NCI-H2171 treated with DMSO at 0.1 percent for 48 hours (cell line): ENCODE measurements around the gene KANSL1.

Source experiments
- DNase-seq: peaks from one replicate; lab custom pipeline; 2025; lab: John Stamatoyannopoulos, UW

KANSL1 gene

DNA sequence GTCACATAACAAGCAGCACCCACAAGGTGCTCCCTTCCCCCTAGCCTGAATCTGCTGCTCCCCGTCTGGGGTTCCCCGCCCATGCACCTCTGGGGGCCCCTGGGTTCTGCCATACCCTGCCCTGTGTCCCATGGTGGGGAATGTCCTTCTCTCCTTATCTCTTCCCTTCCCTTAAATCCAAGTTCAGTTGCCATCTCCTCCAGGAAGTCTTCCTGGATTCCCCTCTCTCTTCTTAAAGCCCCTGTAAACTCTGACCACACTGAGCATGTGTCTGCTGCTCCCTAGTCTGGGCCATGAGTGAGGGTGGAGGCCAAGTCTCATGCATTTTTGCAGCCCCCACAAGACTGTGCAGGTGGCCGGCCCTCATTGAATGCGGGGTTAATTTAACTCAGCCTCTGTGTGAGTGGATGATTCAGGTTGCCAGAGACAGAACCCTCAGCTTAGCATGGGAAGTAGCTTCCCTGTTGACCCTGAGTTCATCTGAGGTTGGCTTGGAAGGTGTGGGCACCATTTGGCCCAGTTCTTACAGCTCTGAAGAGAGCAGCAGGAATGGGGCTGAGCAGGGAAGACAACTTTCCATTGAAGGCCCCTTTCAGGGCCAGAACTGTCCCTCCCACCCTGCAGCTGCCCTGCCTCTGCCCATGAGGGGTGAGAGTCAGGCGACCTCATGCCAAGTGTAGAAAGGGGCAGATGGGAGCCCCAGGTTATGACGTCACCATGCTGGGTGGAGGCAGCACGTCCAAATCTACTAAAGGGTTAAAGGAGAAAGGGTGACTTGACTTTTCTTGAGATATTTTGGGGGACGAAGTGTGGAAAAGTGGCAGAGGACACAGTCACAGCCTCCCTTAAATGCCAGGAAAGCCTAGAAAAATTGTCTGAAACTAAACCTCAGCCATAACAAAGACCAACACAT, 194.0 kb downstream of the KANSL1 start, which contains the start of gene STH:
Gene STH, plus strand, starts transcription at position 264 of the 913 bp plus-strand sequence. Its CDS starts 30 bp downstream, at position 294.
- no peak for DNase-seq

DNA sequence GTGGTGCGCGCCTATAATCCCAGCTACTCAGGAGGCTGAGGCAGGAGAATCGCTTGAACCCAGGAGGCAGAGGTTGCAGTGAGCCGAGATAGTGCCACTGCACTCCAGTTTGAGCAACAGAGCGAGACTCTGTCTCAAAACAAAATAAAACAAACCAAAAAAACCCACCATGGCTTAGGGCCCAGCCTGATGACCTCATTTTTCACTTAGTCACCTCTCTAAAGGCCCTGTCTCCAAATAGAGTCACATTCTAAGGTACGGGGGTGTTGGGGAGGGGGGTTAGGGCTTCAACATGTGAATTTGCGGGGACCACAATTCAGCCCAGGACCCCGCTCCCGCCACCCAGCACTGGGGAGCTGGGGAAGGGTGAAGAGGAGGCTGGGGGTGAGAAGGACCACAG, 195.6 kb downstream of the KANSL1 start:
- no peak for DNase-seq

DNA sequence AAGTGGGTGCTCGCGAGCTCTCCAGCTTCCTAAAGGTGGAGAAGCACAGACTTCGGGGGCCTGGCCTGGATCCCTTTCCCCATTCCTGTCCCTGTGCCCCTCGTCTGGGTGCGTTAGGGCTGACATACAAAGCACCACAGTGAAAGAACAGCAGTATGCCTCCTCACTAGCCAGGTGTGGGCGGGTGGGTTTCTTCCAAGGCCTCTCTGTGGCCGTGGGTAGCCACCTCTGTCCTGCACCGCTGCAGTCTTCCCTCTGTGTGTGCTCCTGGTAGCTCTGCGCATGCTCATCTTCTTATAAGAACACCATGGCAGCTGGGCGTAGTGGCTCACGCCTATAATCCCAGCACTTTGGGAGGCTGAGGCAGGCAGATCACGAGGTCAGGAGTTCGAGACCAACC, 196.1 kb downstream of the KANSL1 start:
- no peak for DNase-seq

DNA sequence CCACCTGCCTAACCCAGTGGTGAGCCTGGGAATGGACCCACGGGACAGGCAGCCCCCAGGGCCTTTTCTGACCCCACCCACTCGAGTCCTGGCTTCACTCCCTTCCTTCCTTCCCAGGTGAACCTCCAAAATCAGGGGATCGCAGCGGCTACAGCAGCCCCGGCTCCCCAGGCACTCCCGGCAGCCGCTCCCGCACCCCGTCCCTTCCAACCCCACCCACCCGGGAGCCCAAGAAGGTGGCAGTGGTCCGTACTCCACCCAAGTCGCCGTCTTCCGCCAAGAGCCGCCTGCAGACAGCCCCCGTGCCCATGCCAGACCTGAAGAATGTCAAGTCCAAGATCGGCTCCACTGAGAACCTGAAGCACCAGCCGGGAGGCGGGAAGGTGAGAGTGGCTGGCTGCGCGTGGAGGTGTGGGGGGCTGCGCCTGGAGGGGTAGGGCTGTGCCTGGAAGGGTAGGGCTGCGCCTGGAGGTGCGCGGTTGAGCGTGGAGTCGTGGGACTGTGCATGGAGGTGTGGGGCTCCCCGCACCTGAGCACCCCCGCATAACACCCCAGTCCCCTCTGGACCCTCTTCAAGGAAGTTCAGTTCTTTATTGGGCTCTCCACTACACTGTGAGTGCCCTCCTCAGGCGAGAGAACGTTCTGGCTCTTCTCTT, 196.8 kb downstream of the KANSL1 start:
- DNase-seq = no peak

DNA sequence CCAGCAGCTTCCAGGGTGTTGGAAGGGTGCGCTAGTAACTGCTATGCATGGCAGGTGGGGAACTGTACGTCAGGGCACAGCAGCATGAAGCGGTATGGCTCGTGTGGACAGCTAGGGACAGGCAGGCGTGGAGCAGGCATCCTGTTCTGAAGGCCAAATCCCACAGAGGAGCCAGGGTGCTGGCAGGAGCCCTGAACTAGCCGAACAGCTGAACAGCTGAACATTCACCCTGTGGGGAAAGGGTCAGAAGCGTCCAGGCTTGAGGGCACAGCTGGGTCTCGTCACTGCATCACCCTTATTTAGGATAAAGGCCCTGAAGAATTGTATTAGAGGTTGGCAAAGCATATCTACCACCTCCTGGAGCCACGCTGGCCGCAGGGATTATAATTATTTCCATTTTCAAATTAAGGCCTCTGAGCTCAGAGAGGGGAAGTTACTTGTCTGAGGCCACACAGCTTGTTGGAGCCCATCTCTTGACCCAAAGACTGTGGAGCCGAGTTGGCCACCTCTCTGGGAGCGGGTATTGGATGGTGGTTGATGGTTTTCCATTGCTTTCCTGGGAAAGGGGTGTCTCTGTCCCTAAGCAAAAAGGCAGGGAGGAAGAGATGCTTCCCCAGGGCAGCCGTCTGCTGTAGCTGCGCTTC, 197.5 kb downstream of the KANSL1 start:
- DNase-seq = no peak

DNA sequence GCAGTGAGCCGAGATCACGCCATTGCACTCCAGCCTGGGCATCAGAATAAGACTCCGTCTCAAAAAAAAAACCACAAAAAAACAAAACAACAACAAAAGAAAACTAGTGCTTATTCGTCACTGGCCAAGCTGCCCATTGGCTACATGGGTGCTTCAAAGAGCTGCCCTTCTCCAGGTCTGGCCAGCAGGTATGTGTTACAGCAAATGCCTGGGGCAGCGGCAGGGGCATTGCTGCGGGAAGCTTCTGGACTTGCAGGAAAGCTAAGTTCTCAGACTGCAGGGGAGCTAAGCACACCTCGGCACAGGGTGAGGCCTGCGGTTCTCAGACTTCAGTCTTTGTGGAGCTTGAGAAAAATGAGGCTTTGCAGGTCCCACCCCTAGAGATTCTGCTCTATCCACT, 198.2 kb downstream of the KANSL1 start:
- no peak for DNase-seq

DNA sequence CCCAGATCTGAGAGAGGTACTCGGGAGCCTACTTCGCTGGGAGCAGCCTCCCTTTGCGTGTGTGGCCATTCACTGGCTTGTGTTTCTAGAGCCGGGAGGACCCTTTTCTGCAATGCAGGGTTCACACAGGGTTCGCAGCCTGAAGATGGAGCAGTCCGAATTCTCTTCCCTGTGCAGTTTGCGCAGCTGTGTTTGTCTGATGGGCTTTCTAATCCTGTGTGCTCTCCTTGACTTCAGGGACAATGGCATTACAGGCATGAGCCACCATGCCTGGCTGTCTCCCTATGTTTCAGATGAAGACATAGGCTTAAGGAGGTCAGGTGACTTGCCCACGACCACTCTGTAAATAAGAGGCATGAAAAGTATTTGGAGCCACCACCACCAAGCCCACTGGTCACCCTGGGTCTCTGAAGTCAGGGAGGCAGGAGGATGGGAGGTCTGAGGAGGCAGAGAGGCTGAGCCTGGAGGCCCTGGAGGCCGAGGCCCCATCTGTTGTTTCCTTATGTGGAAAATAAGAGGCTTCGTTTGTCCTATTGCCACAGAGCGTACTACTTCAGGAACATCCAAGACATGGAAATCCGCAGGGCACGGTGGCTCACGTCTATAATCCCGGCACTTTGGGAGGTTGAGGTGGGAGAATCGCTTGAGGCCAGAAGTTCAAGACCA, 199.1 kb downstream of the KANSL1 start:
- DNase-seq = no peak

DNA sequence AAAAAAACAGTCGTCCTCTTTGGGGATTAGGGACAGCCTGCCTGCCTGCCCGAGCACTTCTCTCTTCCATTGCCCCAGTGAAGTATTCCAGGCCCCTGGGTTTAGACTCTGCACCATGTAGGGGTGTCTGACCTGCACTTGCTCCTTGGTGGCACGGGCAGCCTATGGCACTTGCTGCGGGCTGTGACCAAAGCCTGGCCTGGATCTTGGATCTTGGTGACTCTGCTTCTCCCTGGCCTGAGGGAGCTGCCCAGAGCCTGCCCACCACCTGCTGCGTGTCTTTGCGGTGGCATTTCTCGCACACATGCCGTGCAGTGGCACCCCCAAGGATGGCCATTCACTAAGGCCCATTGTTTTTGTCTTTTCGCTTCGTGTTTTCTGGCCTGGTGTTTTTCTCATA, 200.3 kb downstream of the KANSL1 start:
- DNase-seq = no peak

DNA sequence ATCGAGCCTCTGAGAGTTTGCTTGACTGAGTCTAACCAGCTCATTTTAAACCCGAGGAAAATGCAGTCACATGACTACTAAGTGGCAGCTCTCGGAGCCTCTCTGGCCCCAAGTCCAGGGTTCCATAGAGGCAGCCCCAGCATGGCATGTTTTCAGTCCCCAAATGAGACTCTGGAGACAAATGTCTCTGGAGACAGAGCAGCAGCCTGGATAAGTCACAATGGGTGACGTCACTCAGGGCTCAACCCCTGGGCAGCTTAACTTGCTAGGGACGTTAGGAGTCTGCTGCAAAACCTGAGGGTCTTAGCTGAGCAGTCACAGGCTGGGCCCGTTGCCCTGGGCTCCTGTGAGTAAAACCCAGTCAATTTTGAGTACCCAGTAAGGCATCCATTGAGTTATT, 201.1 kb downstream of the KANSL1 start:
- no peak for DNase-seq

DNA sequence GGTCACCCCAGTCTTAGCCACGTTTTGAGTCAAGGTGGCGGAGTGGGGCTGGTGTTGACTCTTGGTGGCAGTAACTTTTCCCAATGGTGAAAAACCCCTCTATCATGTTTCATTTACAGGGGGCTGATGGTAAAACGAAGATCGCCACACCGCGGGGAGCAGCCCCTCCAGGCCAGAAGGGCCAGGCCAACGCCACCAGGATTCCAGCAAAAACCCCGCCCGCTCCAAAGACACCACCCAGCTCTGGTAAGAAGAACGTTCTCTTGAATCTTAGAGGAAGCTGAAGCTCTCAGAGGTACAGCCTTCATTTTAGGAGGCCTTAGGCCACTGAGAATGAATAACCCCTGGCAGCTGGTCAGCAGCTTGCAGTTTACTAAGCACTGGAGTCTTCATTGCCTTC, 201.9 kb downstream of the KANSL1 start:
- DNase-seq = no peak

DNA sequence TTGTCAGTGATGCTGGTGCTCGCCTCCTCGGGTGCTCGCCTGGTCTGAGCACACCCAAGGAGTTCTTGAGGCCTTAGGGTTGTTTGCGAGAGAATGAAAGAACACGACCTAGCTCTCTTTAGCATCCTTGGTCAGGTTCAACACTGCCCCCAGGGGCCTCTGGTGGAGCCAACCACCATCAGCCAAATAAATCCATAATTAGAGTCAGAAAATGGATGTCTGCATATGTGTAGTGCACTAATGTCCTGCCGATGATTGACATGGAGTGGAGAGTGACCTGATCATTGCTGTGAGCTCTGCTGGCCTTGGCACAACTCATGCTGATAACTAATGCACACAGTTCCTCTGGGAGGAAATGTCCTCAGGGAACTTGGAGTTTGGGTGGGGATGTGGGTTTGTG, 202.3 kb downstream of the KANSL1 start:
- no peak for DNase-seq

DNA sequence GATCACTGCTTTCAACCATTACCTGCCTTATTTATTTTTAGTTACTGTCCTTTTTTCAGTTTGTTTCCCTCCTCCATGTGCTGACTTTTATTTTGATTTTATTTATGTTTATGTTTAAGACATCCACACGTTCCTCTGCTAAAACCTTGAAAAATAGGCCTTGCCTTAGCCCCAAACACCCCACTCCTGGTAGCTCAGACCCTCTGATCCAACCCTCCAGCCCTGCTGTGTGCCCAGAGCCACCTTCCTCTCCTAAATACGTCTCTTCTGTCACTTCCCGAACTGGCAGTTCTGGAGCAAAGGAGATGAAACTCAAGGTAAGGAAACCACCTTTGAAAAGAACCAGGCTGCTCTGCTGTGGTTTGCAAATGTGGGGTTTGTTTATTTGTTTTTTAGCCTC, 203.5 kb downstream of the KANSL1 start:
- DNase-seq = no peak

DNA sequence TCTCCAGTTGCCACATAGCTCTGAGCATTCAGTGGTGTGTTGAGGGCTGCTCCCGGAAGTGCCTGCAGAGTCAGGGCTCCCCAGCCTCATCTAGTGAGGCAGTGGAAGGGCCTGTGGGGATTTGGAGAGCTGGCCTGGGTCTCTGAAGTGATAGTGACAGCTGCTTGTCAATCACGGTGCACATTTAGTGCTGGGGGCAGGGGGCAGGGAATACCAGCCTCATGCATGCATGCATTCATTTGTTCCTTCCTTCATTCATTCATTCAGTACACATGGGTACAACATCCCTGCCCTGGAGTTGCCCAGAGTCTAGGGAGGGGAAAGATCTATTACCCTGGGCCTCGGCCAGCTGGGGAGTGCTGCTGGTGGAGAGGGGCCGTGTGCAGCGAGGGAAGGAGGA, 205.5 kb downstream of the KANSL1 start:
- no peak for DNase-seq

DNA sequence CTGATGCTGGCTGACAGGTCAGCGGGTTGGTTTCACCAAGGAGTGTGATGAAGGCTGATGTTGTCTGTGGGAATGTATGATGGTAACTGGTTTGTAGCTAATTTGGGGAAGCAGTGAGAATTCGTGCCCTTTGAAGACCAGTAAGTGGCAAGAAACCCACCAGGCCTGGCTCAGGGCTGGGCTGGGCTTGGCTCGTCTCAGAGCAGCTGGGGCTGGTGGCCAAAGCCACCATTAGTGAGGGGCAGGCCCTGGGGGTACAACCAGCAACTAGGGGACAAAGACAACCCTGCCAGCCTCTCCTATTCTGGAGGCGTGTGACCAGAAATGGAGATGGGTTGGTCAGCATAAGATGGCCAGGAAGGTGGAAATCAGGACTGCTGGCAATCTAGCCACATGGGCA, 207.2 kb downstream of the KANSL1 start:
- DNase-seq = no peak

DNA sequence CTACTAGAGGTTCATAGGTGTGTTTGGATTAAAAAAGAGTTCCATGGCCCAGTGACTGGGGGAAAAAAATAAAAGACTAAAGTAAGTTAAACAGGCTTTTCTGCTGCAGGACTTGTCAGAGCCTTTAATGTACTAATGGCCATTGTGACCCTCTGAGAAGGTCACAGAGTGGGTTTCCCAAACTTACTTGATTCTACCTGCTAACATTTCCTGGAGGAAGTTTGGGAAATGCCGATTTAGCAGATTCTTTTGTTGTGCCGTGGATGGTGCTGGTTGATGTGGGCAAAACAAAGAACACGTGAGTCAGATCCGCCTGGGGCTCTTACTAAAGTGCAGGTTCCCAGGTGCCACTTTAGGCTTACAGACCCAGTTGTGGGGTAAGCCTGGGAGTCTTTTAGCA, 207.8 kb downstream of the KANSL1 start:
- DNase-seq = no peak

DNA sequence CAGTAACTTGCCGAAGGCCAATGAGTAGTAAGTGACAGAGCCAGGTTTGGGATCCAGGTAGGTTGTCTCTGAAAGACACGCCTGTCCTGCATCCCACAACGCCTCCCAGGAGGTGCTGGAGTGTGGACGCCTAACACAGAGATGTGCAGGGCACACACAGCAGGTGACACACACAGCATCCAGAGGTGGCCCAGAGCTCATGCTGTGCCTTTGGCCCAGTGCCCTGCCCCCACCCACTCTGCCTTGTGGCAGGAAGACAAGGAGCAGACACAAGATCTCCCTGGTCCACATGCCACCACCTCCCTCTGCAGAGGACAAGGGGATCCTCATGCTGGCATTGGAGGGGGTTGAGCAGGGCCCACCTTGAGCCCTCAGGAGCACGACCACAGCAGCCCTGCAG, 208.9 kb downstream of the KANSL1 start:
- DNase-seq = no peak

DNA sequence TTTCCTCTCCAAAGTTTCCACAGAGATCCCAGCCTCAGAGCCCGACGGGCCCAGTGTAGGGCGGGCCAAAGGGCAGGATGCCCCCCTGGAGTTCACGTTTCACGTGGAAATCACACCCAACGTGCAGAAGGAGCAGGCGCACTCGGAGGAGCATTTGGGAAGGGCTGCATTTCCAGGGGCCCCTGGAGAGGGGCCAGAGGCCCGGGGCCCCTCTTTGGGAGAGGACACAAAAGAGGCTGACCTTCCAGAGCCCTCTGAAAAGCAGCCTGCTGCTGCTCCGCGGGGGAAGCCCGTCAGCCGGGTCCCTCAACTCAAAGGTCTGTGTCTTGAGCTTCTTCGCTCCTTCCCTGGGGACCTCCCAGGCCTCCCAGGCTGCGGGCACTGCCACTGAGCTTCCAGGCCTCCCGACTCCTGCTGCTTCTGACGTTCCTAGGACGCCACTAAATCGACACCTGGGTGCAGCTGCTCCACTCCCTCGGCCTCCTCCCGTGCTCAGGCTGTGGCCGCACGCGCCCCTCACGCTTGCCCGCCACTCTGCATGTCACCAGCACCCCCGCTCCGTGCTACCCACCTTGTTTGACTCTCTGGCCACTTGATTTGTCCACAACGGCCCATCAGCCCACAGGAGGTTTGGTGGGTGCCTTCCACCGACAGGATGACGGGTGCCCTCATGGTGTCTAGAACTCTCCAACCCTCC, 209.5 kb downstream of the KANSL1 start:
- DNase-seq = no peak

DNA sequence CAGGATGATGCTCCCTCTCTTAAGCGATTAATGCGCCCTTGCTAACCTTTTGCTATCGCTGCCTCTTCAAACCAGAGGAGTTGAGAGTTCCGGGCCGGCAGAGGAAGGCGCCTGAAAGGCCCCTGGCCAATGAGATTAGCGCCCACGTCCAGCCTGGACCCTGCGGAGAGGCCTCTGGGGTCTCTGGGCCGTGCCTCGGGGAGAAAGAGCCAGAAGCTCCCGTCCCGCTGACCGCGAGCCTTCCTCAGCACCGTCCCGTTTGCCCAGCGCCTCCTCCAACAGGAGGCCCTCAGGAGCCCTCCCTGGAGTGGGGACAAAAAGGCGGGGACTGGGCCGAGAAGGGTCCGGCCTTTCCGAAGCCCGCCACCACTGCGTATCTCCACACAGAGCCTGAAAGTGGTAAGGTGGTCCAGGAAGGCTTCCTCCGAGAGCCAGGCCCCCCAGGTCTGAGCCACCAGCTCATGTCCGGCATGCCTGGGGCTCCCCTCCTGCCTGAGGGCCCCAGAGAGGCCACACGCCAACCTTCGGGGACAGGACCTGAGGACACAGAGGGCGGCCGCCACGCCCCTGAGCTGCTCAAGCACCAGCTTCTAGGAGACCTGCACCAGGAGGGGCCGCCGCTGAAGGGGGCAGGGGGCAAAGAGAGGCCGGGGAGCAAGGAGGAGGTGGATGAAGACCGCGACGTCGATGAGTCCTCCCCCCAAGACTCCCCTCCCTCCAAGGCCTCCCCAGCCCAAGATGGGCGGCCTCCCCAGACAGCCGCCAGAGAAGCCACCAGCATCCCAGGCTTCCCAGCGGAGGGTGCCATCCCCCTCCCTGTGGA, 210.2 kb downstream of the KANSL1 start:
- no peak for DNase-seq

DNA sequence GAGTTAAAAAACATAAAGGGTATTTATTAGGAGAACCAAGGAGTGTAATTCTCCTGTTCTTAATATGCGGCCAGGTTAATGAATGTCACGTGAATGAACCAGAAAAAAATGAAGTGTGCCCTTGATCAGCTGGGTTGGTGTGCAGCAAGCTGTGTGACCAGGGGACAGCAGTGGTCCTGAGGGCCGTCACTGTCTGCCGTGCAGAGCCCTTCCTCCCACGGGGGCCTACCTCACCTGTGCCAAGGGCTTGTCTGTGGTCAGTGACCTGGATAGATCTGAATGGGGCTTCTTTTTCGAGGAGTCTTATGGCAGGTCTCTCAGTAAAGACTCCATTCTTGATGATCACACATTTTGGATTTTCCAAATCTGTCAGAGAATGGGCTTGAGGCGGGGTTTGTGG, 211.9 kb downstream of the KANSL1 start:
- DNase-seq = no peak

DNA sequence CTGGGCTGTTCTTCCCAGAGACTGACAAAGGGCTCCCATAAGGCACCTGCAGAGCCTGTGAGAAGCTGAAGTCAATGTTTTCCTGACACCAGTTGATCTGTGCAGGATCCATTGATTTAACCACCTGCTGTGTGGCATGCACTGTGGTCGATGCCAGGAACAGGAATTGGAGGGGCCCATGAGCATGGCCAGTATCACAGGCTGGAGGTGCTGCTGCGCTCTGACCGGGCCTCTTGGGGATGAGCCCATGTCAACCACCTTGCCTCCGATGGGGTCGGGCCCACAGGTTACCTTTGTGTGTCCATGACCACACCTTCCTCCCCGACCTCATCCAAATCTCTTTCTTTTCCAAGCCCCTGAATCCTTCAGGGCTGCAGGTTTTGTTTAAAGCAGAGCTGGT, 212.4 kb downstream of the KANSL1 start:
- DNase-seq = no peak
